ENCODE data around the gene YY1.

- TF ChIP-seq CTCF (IDR thresholded peaks at IDR 0.05; ENCODE audit: low read length): no peak
- TF ChIP-seq EZH2 (IDR thresholded peaks at IDR 0.05; ENCODE audit: borderline replicate concordance, low read length): no peak
These were observed 36.3 kb downstream of the YY1 start for GRCh38 chr14:100275214-100275613.
